Colonic mucosa (tissue), 4 donors: ENCODE data around the gene POLR1C. TPM values are rescaled to one million over a fixed set of nuclear protein-coding genes. Genes with fewer than 3 reads are reported as not detected.
"Not testable (repeated sequence)": the region's sequence is repeated elsewhere in the genome, so short reads cannot be mapped to it uniquely, and the experiment has no call there.

Source experiments
- DNase-seq: peaks from one replicate; pipeline ENCODE4 v3.0.0-alpha.2; 2020
- H3K27ac ChIP-seq: fragments of 200-600 bp; one replicate; pipeline ENCODE4 v1.8.0; 2021
- H3K27me3 ChIP-seq: fragments of 200-600 bp; one replicate; pipeline ENCODE4 v1.8.0; 2021
- H3K36me3 ChIP-seq: fragments of 200-600 bp; one replicate; pipeline ENCODE4 v1.8.0; 2021
- H3K4me1 ChIP-seq: fragments of 200-600 bp; one replicate; pipeline ENCODE4 v1.8.0; 2021; ENCODE audit warnings: mild to moderate bottlenecking
- H3K4me3 ChIP-seq: fragments of 200-600 bp; one replicate; pipeline ENCODE4 v1.8.0; 2021
- H3K9ac ChIP-seq, 2 donors: one replicate each; pipeline ENCODE4 v1.7.0; 2013; ENCODE audit warnings: control low read depth in 2 of 2, low read depth in 2 of 2, low read length in 2 of 2
- H3K9me3 ChIP-seq: fragments of 200-600 bp; one replicate; pipeline ENCODE4 v1.8.0; 2021
- intact Hi-C: fragments of 100-400 bp; cut with DNase I; formaldehyde crosslinking; loops from one replicate; pipeline ENCODE4 v1.14.1; 2022
- total RNA-seq, 2 donors: library from RNA; stranded (reverse); fragmentation: NEBNext Ultra II Directional in 1 of 2; extraction: Animal tissue kit (Norgen Biotek cat#: 25700) in 1 of 2; gene quantifications; one replicate each; pipeline ENCODE4 v1.2.1, GENCODE V29; 2021
- TF ChIP-seq, protein P1 (sequence below): fragments of 200-600 bp; IDR thresholded peaks from one replicate; pipeline ENCODE4 v1.8.0; 2022; ENCODE audit warnings: antibody characterized with exemption, mild to moderate bottlenecking
- donor health status: healthy.
- donor health status: DM: no; HTN: no; CAD: no.
- donor health status: DM: no; HTN: no; CAD: no.

The POLR1C gene
- total RNA-seq, 2 donors from 2014 or later: 28.1 to 41.8 TPM

DNA sequence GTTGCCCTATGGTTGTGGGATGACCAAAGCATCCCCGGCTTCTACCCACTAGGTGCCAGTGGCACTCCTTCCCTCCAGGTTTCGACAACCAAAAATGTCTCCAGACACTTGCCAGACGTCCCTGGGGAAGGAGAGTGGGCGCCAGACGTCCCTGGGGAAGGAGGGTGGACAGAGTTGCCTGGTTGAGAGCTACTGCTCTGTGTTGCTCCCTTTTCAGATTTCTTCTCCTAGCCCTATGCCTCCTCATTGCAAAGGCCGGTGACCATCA is 19.8 kb upstream of the POLR1C start:
- H3K9ac ChIP-seq: no peak overlapping the region

DNA sequence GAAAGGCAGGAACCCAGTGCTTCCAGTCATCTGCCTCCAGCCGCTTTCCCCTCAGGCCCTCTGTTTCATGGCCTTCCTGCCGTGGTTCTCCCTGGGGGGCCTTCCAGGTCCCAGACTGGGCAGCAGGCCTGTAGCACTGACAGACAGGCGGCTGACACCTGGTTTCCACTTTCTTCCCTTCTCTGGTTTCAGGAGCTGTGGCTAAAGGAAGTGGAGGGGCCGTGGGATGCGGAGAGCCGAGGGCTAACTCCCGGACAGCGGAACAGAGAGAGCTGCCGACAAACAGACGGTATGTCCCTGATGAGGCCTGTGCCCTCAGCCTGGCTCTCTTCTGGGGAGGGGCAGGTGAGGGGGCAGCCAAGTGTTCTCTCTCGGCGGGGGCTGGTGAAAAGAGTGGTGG is 19.2 kb upstream of the POLR1C start:
- H3K27ac ChIP-seq: no peak overlapping the region
- H3K4me3 ChIP-seq: no peak overlapping the region
- intact Hi-C loops: no loop called here
- H3K4me1 ChIP-seq: no peaks in the 10 kb centered on the region
- DNase-seq: no peak
- H3K36me3 ChIP-seq: peaks cover 15% of the 10 kb centered on the region
- H3K27me3 ChIP-seq: no peaks in the 10 kb centered on the region
- no peak overlapping the region for H3K9ac ChIP-seq
- TF ChIP-seq, protein P1, sequence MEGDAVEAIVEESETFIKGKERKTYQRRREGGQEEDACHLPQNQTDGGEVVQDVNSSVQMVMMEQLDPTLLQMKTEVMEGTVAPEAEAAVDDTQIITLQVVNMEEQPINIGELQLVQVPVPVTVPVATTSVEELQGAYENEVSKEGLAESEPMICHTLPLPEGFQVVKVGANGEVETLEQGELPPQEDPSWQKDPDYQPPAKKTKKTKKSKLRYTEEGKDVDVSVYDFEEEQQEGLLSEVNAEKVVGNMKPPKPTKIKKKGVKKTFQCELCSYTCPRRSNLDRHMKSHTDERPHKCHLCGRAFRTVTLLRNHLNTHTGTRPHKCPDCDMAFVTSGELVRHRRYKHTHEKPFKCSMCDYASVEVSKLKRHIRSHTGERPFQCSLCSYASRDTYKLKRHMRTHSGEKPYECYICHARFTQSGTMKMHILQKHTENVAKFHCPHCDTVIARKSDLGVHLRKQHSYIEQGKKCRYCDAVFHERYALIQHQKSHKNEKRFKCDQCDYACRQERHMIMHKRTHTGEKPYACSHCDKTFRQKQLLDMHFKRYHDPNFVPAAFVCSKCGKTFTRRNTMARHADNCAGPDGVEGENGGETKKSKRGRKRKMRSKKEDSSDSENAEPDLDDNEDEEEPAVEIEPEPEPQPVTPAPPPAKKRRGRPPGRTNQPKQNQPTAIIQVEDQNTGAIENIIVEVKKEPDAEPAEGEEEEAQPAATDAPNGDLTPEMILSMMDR: no peak
- H3K9me3 ChIP-seq: no peaks in the 10 kb centered on the region

More for the DNA sequence above, 19.8 kb upstream of the POLR1C start:
- TF ChIP-seq, protein P1: no peak
- no peaks in the 10 kb centered on the region for H3K27me3 ChIP-seq
- peaks cover 15% of the 10 kb centered on the region for H3K36me3 ChIP-seq
- H3K27ac ChIP-seq: no peak overlapping the region
- intact Hi-C loops: no loop called here
- no peak for DNase-seq
- no peaks in the 10 kb centered on the region for H3K9me3 ChIP-seq
- no peaks in the 10 kb centered on the region for H3K4me1 ChIP-seq
- no peak overlapping the region for H3K4me3 ChIP-seq

DNA sequence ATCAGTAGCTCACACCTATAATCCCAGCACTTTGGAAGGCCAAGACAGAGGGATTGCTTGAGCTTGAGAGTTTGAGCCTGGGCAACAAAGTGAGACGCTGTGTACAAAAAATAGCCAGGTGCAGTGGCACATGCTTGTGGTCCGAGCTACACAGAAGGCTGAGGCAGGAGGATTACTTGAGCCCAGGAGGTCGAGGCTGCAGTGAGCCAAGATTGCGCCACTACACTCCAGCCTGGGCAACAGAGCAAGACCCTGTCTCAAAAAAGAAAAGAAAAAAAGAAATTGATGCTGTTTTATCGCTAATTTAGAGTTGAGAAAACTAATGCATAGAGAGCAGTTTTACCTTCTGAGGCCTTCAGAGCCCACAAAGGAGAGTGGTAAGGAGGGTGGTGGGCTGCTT is 18.6 kb upstream of the POLR1C start:
- H3K27ac ChIP-seq, H3K4me1 ChIP-seq, H3K4me3 ChIP-seq, intact Hi-C loops, H3K9ac ChIP-seq, DNase-seq, H3K9me3 ChIP-seq, H3K27me3 ChIP-seq: not testable (repeated sequence)
- peaks cover 15% of the 10 kb centered on the region for H3K36me3 ChIP-seq

DNA sequence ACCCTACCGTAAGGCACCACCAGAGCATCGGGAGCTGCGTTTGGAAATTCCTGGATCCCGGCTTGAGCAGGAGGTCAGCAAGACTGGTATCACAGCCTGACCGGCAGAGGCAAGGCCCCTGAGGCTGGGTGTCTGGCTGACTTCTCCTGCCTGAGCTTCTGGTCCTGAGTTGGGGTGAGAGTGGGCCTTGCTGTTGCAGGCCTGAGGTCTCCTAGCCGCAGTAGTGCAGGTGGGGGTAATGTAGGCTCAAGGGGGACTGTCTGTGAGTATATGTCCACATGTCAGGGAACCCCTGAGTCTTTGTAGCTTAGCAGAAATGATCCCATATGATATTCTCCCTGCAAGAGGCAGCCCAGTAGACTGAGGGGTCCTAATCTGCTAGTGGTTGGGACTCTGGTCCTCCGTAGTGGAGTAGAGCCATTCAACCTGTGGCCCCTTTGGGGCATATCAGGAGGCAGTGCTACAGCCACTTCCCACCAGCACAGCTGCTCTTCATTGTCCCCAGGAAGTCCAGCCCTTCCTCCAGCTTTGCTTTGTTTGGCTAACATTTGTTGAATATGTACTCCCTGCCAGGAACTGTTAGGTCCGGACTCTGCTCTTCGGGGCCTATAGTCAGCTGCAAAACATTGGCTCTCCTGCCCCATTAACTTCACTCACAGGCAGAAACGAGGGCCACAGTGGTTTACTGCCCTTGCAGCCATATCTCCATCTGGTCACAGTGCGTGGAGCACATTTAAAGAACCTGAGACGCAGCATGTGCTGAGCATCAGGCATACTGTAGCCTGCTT is 17.7 kb upstream of the POLR1C start:
- Histone ChIP-seq H3K9me3 (no peaks in the 10 kb centered on the region), H3K27ac (no peak overlapping the region), H3K27me3 (no peaks in the 10 kb centered on the region), H3K36me3 (peaks cover 15% of the 10 kb centered on the region), H3K4me1 (no peaks in the 10 kb centered on the region), H3K9ac (no peak overlapping the region), H3K4me3 (no peak overlapping the region)
- TF ChIP-seq, protein P1: no peak
- intact Hi-C loops: no loop called here
- DNase-seq: no peak

DNA sequence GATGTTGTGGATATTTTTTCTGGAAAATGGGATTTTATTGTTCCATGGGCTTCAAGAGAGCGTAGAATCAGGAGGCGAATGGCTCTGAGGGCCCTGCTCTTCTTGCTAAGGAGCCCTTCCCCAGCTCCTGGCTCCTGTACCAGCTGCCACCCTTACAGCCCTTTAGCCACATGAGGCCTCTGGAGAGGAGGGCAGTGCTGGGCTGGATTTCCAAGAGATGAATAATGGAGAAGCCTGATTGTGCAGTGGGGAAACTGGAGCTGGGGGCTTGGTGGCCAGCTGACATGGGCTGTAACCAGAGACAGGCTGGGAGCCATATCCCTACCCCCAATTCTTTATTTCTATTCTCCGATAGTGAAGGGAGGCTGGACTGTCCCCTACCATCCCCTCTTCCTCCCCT is 16.0 kb upstream of the POLR1C start:
- H3K9ac ChIP-seq: no peak overlapping the region
- H3K27me3 ChIP-seq: no peaks in the 10 kb centered on the region
- DNase-seq: no peak
- no peaks in the 10 kb centered on the region for H3K4me1 ChIP-seq
- no peaks in the 10 kb centered on the region for H3K9me3 ChIP-seq
- no peak overlapping the region for H3K4me3 ChIP-seq
- intact Hi-C loops: loop anchor here (10.0 kb wide), 1 partner anchor 236 kb away; no protein-coding TSS in a partner anchor
- peaks cover 15% of the 10 kb centered on the region for H3K36me3 ChIP-seq
- no peak overlapping the region for H3K27ac ChIP-seq
- TF ChIP-seq, protein P1: no peak

DNA sequence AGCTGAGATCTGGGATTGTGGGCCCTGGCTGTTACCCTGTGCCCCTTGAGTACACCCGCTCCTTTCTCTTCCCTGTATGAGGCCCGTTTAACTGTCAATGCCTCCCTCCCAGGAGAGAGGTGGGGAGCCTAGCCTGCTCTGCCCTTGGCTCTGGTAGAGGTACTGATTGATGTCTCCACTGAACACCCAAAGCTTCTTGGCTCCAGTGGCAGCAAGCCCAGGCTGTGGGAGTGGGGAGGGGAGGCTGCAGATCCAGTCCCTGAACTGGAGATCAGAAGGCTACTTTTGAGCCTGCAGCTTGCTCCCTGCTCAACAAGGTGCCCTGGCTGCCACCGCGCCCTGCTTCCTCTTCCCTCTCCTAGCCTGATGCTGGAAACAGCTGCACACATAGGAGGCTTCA is 14.2 kb upstream of the POLR1C start:
- Histone ChIP-seq H3K4me1 (no peaks in the 10 kb centered on the region), H3K9me3 (no peaks in the 10 kb centered on the region), H3K27ac (no peak overlapping the region), H3K4me3 (no peak overlapping the region), H3K36me3 (peaks cover 15% of the 10 kb centered on the region), H3K9ac (no peak overlapping the region), H3K27me3 (no peaks in the 10 kb centered on the region)
- DNase-seq: no peak
- intact Hi-C loops: loop anchor here (10.0 kb wide), 1 partner anchor 238 kb away; no protein-coding TSS in a partner anchor
- TF ChIP-seq, protein P1: no peak
